Renal cortical epithelial cell (primary cell): ENCODE results near the gene ADAMTS5. TPM values are rescaled to one million over a fixed set of nuclear protein-coding genes. Genes with fewer than 3 reads are reported as not detected.
A peak's percentile ranks its signal among the peaks of the same experiment; 100 is the strongest.

Experiments
- DNase-seq: peaks from one replicate; pipeline ENCODE4 v3.0.0-alpha.2; 2011; ENCODE audit warnings: low read depth
- total RNA-seq: library from RNA; depleted of rRNA; stranded (reverse); fragments of >200 nt; gene quantifications from 2 replicates; pipeline ENCODE4 v1.2.3, GENCODE V29; 2014

Gene ADAMTS5
- 12.5 and 63.1 TPM in 2 replicates for total RNA-seq

DNA sequence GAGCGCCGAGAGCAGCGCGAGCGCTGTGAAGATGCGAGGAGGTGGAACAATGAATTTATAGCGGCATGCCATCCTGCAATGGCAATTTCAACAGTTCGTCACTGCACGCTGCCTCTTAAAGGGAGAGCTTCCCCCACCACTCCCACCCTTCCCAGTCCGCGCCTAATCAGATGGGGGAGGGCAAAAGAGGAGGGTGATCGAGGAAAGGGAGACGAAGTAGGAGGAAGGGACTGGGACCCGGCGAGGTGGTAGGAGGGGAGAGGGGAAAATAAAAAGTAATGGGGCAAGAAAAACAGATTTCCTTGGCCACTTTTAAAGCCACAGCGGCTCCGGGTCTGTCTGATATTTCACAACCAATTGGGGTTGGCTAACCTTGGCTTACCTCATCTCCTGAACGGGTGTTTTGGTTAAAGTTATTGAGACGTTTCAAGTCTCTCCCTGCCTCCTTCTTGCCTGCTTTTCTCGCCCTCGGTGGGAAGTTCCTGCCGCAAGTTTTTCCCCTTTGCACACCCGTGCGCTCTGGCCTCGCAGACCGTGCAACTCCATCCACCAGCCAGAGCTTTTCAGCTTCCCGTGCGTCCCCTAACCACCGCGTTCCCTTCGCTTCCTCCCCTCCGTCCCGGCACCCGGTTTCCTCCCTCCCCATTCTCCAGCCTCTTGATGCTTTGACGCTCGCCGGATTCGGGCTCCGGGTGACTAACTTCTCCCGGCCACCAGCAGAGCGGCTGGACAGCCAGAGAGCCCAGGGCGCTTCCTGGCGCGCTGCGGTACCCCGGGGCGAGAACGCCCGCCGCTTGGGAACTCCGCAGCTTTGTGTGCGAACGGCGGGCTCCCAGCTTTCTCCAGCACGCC is at the start of gene ADAMTS5:
ADAMTS5 (minus strand) TSS at position 27 of the 852 bp plus-strand sequence. CDS start 697 bp downstream, outside the sequence.
- peak; percentile 83 for DNase-seq

DNA sequence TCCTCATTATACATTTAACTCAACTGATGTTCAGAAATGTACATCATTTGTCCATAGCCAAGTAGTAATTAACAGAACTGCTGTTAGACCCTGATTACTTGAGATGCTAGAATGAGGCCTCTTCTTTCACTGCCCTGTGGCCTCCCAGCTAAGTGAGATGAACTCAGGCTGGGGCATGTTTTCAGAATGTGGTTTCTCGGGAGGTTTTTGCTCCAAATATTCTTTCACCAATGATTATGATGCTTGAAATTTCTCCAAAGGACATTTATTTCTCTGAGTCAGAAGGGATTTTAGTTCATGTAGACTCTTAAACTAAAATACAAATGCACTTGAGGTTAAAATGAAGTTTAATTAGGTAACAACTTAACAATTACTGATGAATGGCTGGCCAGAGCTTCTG is 34.6 kb upstream of the ADAMTS5 start:
- DNase-seq = no peak

DNA sequence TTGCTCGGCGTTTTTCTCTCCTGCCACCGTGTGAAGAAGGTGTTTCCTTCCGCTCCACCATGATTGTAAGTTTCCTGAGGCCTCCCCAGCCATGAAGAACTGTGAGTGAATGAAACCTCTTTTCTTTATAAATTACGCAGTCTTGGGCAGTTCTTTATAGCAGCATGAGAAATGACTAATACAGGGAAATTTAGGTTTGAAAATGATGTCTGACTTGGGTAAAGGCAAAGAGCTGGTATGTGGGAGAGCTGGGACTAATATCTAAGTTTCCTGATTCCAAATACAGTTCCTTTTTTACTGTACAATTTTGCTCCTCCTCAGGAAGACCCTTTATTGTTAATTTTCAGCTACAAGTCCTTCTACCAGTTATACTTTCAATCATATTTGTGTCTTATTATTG is 16.7 kb upstream of the ADAMTS5 start:
- no peak for DNase-seq

DNA sequence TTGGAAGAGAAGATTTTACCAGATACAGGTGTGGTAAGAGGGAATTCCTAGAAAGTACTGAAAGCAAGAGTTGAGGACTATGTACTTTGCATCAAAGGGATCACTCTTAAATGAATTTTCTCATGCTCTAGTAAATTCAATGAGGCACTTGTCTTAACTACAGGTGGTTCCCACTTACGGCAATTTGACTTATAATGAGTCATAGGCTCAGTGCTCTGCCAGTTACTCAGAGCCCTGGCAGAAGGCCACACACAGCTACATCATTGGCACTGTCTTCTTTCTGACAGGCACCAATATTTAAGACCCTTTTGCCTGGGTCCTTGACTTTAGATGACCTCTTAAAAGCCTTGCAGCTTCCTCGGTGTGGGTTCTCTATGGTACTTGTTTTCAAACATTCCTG is 15.9 kb upstream of the ADAMTS5 start:
- DNase-seq = peak; percentile 96

DNA sequence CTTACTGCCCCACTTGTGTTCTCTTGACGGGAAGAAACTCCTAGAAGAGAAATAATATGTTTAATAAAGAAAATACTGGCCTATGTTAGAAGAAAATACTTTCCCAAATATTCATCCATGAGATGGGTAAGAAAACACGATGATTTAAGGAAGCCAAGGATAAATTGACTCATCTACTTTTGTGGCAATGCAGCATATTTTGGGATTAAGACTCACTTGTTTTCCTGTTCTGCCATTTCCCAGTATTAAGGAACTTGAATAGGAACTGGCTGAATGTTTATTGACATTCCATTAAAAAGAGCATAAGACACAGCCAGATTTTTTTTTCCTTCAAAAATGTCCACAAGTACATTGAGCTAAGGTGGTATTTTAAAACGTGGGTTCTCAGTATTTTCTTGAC is 10.9 kb upstream of the ADAMTS5 start:
- DNase-seq = no peak

DNA sequence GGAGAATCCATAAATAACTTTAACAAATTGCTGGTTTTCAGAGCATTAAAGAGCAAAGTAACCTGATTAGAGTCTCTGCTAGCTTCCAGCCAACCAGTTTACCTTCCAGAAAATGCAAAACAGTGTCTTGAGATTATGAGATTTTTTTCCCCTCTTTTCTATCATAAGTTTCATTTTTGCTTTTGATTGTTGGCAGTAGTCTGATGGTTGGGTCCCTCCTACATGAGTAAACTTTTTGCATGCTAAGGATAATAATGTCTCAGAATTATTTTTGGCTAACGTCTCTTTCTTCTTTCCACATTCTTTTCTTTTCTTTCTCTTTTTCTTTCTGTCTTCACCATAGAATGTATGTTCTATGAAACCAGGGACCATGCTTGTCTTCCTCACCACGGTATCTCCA is 6.3 kb upstream of the ADAMTS5 start:
- no peak for DNase-seq

DNA sequence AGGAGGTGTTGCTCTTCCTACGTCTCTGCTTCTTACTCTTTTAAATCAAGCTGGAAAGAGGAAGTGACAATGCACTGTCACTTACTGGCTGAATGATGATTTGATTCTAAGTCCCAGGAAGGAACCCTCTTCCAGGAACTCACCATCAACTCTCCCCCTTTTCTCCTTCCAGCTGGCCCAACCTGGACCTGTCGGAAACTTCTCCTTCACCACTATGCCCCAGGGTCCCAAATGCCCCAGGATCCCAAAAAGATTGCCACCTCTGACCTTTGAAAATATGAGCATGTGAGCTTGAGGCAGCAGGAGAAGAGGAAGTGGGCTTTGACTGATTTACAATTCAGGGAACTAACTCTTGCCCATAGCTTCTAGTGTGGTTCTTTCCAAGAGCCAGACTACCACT is 5.3 kb upstream of the ADAMTS5 start:
- no peak for DNase-seq

DNA sequence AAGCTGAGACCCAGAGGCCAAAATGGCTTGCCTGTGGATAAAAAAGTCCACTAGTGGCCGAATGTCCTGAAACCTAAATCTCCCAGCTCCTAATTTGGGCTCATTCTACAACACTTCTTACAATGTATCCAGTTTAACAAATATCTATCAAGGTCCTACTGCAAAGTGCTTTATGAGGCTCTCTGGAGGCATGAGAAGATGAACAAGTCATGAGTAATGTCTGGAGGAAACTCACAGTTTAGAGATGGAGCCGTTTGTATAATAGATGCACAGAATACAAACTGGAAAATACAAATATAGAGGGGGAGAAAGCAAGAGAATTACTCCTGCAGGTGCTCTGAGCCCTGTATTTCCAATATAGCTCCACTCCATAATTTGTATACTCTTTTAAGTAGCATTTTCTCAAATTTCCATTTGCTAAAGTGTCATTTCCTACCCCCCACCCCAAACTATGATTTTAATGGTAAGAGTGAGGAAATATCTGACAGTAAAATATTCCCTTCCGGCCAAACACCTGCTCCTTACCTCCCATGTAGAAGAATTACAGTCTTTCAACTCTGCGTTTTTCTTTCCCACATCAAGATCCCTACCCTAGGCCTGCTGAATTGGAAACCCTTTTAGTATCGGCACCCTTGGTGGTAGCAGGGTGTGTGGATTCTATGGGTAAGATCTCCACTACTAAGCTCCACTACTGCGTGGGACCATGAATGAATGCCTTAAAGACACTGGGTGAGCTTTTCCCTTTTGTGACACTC is 3.3 kb upstream of the ADAMTS5 start:
- DNase-seq = no peak

DNA sequence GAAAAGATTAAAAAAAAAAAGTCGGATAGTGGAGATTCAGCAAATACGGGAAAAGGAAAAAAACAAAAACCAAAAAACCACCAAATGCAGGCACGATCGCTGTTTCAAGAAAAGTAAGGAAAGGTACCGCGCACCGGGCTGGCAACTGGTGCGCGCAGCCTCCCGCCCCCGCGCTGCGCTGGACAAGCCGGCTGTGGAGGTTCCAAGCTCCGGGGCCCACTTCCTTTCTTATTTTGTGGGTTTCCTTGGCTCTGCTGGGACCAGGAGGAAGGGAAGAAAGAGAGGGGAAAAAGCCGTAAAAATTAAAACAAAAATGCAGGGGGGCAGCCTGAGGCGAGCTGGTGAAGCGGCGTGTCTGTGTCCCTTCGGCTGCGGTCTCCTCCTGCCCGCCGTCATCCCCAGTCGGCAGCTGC is 233 bp downstream of the ADAMTS5 start:
- no peak for DNase-seq

DNA sequence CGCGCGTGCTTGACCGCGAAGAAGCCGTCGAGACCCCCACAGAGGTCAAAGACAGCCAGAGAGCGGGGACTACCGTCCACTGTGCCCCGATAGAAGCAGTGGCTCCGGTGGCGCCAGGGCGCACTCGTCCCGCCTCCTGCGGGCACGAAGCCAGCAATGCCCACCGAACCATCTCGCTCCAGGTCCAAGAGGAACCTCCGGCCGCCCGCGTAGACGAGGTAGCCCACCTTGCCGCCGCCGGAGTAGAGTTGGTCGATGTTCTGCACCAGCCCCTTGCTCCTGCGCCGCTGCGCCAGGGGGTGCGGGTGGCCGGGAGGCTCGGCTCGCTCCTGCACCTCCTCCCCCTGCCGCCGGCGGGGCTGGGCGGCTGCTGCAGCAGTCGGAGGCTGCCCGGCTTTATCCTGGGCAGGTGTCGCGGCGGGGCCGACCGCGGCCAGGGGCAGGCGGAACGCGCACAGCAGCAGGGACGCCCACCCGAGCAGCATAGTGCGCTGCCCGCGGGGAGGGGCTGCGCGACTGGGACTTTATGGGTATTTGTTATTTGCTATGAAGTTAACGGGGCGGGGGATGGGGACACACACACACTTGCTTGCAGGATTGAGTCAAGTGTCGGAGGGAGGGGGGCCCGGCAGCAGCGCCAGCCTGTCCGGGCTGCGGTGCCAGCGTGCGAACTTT is 844 bp downstream of the ADAMTS5 start:
- DNase-seq = no peak

DNA sequence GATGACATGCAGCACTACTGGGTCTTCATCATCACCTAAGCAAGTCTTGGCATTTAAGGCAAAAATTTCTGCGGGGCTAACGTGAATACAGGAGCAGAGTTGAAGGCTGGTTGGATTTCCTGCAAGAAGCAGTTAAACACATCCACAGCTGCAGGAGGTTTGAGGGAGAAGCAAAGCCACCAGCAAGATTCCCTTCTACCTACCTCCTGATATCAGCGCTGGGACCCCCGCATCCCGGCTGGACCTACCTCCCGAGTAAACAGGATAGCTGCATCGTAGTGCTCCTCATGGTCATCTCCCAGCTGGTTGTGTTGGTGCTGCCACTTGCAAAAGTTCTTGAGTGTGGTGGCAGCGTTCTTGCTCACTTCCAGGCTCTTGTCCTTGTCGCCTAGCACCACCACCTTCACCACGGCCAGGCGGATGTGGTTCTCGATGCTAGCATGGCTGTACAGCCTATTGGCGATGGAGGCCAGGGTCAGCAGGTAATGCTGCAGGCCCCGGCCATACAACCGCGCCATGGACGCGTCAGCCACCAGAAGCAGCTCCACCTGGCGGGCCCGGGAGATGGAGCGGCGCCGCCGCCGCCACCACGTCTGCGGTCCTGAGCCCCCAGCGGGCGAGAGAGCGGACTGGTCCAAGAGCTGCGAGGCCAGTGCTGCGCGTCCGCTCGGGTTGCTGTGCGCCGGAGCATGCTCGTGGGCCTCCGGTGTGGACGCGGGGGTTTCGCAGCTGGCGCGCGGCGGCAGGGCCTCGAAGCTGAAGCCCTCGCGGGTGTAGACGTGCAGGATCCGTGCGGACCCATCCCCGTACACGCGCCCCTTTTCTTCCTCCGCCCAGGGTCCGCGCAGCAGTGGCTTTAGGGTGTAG is 1.6 kb downstream of the ADAMTS5 start:
- peak; percentile 18 for DNase-seq

DNA sequence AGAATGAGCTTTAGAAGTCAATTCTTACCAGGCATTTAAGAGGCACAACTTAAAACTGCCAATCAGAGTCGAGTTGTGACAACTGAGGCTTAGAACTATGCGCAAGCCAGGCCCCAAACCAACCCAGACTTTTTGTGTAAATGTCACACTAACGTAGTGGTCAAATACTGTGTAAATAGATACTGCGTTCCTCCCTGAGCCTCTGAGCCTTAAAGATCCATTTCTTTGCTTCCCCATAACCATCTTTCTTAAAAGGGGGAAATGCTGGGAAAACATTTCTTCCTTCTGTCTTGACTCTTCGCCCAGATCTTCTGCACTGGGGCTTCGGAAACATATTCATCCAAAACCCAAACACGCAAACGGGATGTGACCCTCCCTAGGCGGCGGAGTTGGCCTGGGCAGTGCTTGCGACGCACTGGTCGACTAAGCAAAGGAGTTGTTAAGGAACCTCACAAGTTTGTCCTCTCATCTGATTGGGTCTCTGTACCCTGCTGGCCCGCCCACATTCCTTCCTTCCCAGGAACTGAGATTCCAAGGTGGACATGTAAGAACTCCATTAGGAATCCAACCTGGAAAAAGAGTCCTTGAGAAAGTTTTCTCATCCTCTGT is 2.6 kb downstream of the ADAMTS5 start:
- DNase-seq = peak; percentile 70

DNA sequence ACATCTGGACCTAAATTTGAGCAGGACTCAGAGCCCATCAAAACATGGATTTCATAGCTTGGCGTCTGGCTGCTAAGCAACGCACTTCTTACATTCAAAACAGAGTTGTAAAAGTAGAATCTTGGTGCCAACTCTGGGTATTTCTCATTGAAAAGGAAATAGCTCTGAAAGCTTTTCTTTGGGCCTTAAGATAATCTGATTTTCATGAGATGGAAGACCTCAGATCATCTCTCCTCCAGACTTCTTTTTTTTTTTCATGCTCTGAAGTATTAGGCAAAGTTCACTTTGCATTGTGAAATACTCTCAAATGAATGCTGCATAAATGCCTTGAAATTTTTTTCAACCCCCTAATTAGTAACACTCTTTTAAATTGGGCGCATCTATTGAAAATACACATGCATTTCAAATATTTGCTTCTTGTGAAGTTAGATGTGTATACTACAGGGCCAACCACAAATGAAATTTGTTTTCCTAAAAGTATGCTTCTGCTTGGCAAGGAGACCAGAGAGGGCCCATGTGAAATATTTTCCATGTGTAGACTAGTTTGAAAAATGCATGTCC is 4.2 kb downstream of the ADAMTS5 start:
- DNase-seq = no peak

DNA sequence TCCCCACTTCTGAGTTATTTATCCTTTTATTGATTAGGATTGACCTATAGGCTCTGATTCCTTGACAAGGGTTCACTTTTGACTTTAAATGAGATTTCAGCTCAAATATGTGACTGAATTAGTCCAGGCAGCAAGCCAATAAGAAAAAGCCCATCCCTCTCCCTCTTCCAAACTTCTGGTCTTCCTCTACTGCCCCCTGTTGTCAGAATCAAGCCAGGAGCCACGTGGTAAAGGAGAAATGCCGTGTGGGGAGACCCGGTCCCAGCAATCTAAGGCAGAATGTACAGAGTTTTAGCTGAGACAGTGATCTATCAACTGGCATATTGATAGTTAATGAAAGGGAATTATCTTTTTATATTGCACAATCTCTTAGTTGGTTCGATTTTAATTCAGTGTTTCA is 5.2 kb downstream of the ADAMTS5 start:
- no peak for DNase-seq

DNA sequence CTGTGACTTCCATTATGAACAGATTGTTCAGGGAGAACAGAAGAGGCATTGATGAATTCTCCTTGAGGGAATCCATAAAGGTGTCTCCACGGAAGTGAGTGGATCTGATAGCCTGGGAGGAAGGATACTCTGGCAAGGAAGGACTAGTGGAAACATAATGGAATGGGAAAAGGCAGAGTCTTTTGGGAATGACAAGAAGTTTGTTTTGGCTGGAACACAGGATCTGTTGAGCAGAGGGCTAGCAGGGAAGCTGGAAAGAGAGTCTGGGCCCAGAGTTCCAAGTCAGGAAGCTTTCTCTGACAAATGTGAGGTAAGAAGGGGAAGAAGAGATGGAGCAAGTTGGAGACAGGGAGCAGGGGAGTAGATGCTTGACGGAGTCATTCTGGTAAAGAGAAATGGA is 8.1 kb downstream of the ADAMTS5 start:
- no peak for DNase-seq

DNA sequence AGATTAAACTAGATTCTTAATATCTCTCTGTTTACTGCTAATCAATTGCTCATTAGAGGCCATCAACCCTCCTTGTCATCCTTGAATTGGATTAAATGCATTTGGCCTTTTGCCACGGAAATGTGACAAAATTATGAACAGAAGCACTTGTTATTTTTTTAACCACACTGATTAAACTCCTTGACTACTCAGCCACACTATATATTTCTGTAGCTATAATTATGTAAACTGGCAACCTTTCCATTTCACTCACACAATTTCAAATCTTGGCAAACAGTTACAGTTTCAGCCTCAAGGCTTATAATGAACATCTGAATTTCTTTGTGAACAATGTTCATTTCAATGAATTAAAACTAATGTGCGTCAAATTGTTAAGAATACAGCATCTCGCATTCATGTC is 10.1 kb downstream of the ADAMTS5 start:
- no peak for DNase-seq

DNA sequence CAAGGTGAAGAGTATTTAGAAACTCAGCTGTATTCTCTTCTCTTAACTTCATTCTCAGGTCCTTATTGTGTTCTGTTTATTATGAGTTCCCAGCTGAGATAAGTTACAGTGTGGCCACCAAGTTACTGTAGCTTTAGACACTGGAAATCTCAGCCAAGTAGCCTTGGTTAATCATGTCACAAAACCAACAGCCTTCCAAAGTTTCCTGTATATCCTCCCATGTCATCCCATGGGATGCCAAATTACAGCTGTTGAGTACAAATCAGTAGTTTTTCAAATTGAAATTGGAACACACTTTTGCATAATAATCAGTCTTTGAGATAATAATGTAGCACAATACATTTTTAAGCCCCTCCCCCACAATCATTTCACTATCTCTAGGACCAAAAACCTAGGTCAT is 10.7 kb downstream of the ADAMTS5 start:
- no peak for DNase-seq

DNA sequence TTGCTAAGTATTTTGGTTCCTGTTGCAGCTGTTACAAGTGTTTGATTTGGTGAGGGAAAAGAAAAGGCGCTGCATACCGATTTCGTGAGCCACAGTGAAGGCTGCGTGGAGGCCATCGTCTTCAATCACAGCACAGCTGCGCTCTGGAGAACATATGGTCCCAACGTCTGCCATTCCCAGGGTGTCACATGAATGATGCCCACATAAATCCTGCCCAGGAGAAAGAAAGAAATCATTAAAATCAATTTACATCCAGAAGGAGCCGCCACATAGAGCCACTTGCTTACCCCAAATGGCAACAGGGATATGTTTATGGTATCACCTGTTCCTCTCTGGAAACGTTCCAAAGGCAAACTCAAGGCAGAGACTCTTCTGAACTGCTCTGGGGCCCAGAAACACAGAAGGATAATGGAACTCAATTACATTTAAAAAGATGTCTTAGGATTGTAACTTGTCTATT is 12.2 kb downstream of the ADAMTS5 start:
- DNase-seq = no peak

DNA sequence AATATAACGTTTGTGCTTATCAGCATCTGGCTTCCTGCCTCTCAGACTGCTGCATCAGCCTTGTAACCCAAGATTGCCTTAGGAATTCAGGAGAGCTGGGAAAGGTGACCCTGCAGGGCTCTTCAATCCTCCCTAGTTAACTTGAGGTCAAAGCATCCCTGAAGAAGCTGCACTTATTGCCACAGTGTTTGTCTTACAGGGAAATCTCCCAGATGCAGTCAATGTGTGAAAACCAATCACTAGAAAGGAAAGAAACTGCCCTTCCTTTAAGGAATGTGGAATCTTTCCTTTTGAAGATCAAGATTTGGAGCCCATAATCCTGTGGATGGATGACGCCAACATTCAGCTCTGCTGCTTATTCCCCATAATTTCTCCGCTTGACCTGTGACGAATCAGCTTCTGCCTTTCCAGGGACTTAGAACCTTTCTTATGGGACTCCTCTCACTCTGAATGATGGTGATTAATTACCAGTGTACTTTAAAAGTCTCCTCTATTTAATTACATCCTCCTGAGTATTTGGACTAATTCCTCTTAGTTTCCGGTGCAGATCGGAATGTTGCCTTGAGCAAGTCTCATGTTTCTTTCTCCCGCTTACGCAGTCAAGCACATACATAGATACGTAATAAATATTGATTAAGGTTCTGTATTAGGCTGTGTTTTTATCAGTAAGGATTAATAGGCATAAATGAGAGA is 14.4 kb downstream of the ADAMTS5 start:
- peak; percentile 55 for DNase-seq

DNA sequence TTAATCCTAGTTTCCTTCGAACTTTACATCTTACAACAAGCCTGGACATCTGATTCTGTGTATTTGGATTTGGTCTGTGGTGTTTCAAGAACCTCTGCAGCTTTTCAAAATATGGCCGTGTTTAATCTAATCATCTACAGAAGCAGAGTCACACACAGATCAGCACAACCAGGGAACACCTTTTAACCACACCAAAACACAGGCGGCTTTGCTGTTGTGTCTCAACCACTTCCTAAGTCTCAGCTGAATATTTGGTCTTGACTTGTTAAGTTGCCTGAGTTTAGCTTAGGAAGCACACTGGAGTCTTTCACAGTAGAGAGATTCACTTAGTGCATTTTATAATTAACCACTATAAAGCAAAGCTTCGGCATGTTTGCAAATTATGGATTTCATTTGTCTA is 17.1 kb downstream of the ADAMTS5 start:
- DNase-seq = no peak
